HepG2 (cell line): ENCODE measurements around the gene ATRAID. TPM values are rescaled to one million over a fixed set of nuclear protein-coding genes. Genes with fewer than 3 reads are reported as not detected.

Experiments used
- AHR ChIP-seq: IDR thresholded peaks from 2 replicates; pipeline ENCODE4 v1.6.1; 2018; ENCODE audit warnings: missing genetic modification reagents, missing compliant biosample characterization
- CEBPG ChIP-seq: IDR thresholded peaks from 2 replicates; pipeline ENCODE4 v1.6.1; 2016
- CHD2 ChIP-seq: IDR thresholded peaks from 2 replicates; pipeline ENCODE4 v1.6.1; 2011; ENCODE audit warnings: low read depth, low read length, improper control_type of control experiment
- FOSL1 ChIP-seq: sonication (generic); formaldehyde crosslinking; IDR thresholded peaks from 2 replicates; pipeline ENCODE4 v1.9.0; 2021; ENCODE audit warnings: missing genetic modification reagents, borderline replicate concordance
- FOXO1 ChIP-seq: sonication (generic); formaldehyde crosslinking; IDR thresholded peaks from 2 replicates; pipeline ENCODE4 v1.4.0; 2020; ENCODE audit warnings: missing genetic modification reagents
- GABPA ChIP-seq, 2 experiments: IDR thresholded peaks; 2 replicates each; pipeline ENCODE4 v1.6.1; 2011 to 2016; ENCODE audit warnings: low read depth in 2 of 2, low read length in 1 of 2, missing biosample characterization in 1 of 2, missing genetic modification characterization in 1 of 2
- HMG20B ChIP-seq: conservative IDR thresholded peaks from 2 replicates; pipeline ENCODE4 v1.6.1; 2016; ENCODE audit warnings: missing genetic modification reagents, missing compliant biosample characterization
- KDM1A ChIP-seq: IDR thresholded peaks from 2 replicates; pipeline ENCODE4 v1.6.1; 2016; ENCODE audit warnings: missing compliant biosample characterization
- KDM3A ChIP-seq: IDR thresholded peaks from 2 replicates; pipeline ENCODE4 v1.6.1; 2018; ENCODE audit warnings: low read depth, missing compliant biosample characterization
- MBD4 ChIP-seq: IDR thresholded peaks from 2 replicates; pipeline ENCODE4 v1.6.1; 2012; ENCODE audit warnings: low read length, inconsistent platforms, borderline replicate concordance
- SCMH1 ChIP-seq: sonication (generic); formaldehyde crosslinking; IDR thresholded peaks from 2 replicates; pipeline ENCODE4 v1.9.0; 2021; ENCODE audit warnings: missing genetic modification reagents, mild to moderate bottlenecking, borderline replicate concordance
- SNAI1 ChIP-seq: sonication (generic); formaldehyde crosslinking; IDR thresholded peaks from 2 replicates; pipeline ENCODE4 v1.5.0; 2020; ENCODE audit warnings: mild to moderate bottlenecking, missing genetic modification reagents, borderline replicate concordance
- SPEN ChIP-seq: sonication (generic); formaldehyde crosslinking; IDR thresholded peaks from 2 replicates; pipeline ENCODE4 v1.5.1; 2020; ENCODE audit warnings: low read depth, mild to moderate bottlenecking, missing genetic modification reagents
- TEAD3 ChIP-seq: optimal IDR thresholded peaks from 2 replicates; pipeline ENCODE3; 2016; ENCODE audit warnings: borderline replicate concordance
- ZFX ChIP-seq: sonication (generic); formaldehyde crosslinking; IDR thresholded peaks from 2 replicates; pipeline ENCODE4 v1.4.0; 2020; ENCODE audit warnings: mild to moderate bottlenecking, low read depth, missing genetic modification reagents, moderate library complexity
- ZNF205 ChIP-seq: IDR thresholded peaks from 2 replicates; pipeline ENCODE4 v1.6.1; 2018; ENCODE audit warnings: missing biosample characterization, missing genetic modification reagents
- ZNF251 ChIP-seq: sonication (generic); formaldehyde crosslinking; IDR thresholded peaks from 2 replicates; pipeline ENCODE4 v1.9.0; 2021; ENCODE audit warnings: mild to moderate bottlenecking, missing genetic modification reagents
- ZNF33A ChIP-seq: sonication (generic); formaldehyde crosslinking; IDR thresholded peaks from 2 replicates; pipeline ENCODE4 v1.5.1; 2020; ENCODE audit warnings: missing genetic modification reagents, mild to moderate bottlenecking, moderate library complexity, borderline replicate concordance
- ZNF607 ChIP-seq: sonication (generic); formaldehyde crosslinking; IDR thresholded peaks from 2 replicates; pipeline ENCODE4 v1.5.1; 2020; ENCODE audit warnings: missing genetic modification reagents, mild to moderate bottlenecking, borderline replicate concordance
- polyA plus RNA-seq, 8 experiments: library from polyadenylated mRNA; depleted of rRNA in 3 of 8; stranded (reverse) in 7 of 8; unstranded in 1 of 8; fragments of >200 nt; fragmentation: Illumina TruSeq in 4 of 8; extraction: Trizol in 4 of 8; gene quantifications; 2 replicates each; pipeline versions ENCODE4 v1.2.1 to v1.2.3, GENCODE V29; 2011 to 2016; ENCODE audit warnings: low read depth in 4 of 8, missing spikeins in 1 of 8, mixed read lengths in 1 of 8; ENCODE audit not compliant: insufficient read depth in 1 of 8
- total RNA-seq, 5 experiments: library from RNA; depleted of rRNA; stranded (reverse); fragments of >200 nt; fragmentation: Illumina TruSeq; extraction: Trizol; gene quantifications; 2 replicates each; pipeline ENCODE4 v1.2.3, GENCODE V29; 2016; ENCODE audit warnings: low read depth in 1 of 5
- TF ChIP-seq, protein P1 (sequence below): sonication (generic); formaldehyde crosslinking; IDR thresholded peaks from 2 replicates; pipeline ENCODE4 v1.4.0; 2020; ENCODE audit warnings: mild to moderate bottlenecking, missing genetic modification reagents, borderline replicate concordance
- TF ChIP-seq, protein P2 (sequence below): sonication (generic); formaldehyde crosslinking; IDR thresholded peaks from 2 replicates; pipeline ENCODE4 v1.8.0; 2022; ENCODE audit warnings: missing genetic modification reagents, mild to moderate bottlenecking, inconsistent platforms, borderline replicate concordance
- TF ChIP-seq, protein P3 (sequence below): sonication (generic); formaldehyde crosslinking; IDR thresholded peaks from 2 replicates; pipeline ENCODE4 v1.5.0; 2020; ENCODE audit warnings: mild to moderate bottlenecking, missing genetic modification reagents

Gene ATRAID
- total and polyA plus RNA-seq, 2 of the 13 experiments (the other 11 are each of a cell fraction or from before 2014, with no cell fraction given): 207 to 382 TPM

DNA sequence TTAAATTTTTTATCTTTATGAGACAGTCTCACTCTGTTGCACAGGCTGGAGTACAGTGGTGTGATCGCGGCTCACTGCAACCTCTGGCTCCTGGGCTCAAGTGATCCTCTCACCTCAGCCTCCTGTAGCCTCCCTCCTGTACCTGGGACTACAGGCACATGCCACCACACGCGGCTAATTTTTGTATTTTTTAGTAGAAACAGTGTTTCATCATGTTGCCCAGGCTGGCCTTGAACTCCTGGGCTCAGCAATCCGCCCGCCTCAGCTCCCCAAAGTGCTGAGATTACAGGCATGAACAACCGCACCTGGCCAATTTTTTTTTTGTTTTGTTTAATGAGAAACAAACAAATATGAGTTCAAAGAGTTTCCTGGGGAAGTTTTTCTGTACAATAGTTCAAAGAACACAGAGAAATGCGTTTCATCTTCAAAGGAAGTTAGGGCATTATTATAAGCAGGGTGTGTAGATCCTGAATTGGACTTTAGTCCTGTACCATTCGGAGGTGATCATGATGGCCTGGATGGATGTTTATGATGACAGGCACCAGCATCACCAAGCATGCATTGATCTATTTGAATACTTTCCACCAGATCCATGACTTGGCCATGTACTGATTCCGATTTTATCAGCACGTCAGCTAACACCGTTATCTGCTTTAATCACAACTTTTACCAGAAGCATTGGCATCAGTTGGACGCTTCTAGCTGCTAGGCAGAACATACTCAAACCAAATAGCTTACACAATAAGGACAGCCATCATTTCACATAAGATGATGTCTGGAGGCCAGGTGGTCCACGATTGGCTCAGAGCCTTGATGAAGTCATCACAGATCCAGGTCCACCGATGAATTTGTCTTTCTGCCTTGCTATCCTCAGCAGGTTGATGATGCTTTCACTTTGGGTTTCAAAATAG lies 34.1 kb upstream of the ATRAID start (continued):
- TF ChIP-seq, protein P1, sequence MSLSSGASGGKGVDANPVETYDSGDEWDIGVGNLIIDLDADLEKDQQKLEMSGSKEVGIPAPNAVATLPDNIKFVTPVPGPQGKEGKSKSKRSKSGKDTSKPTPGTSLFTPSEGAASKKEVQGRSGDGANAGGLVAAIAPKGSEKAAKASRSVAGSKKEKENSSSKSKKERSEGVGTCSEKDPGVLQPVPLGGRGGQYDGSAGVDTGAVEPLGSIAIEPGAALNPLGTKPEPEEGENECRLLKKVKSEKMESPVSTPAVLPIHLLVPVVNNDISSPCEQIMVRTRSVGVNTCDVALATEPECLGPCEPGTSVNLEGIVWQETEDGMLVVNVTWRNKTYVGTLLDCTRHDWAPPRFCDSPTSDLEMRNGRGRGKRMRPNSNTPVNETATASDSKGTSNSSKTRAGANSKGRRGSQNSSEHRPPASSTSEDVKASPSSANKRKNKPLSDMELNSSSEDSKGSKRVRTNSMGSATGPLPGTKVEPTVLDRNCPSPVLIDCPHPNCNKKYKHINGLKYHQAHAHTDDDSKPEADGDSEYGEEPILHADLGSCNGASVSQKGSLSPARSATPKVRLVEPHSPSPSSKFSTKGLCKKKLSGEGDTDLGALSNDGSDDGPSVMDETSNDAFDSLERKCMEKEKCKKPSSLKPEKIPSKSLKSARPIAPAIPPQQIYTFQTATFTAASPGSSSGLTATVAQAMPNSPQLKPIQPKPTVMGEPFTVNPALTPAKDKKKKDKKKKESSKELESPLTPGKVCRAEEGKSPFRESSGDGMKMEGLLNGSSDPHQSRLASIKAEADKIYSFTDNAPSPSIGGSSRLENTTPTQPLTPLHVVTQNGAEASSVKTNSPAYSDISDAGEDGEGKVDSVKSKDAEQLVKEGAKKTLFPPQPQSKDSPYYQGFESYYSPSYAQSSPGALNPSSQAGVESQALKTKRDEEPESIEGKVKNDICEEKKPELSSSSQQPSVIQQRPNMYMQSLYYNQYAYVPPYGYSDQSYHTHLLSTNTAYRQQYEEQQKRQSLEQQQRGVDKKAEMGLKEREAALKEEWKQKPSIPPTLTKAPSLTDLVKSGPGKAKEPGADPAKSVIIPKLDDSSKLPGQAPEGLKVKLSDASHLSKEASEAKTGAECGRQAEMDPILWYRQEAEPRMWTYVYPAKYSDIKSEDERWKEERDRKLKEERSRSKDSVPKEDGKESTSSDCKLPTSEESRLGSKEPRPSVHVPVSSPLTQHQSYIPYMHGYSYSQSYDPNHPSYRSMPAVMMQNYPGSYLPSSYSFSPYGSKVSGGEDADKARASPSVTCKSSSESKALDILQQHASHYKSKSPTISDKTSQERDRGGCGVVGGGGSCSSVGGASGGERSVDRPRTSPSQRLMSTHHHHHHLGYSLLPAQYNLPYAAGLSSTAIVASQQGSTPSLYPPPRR (CRISPR knock-in tag): peak; percentile 90; the same call in 1 of the 2 replicates
- TF ChIP-seq ZNF205 (CRISPR knock-in tag) (peak; percentile 46; the same call in 1 of the 2 replicates), ZFX (CRISPR knock-in tag) (no peak), FOSL1 (CRISPR knock-in tag) (peak; percentile 46; the same call in 1 of the 2 replicates), CHD2 (no peak), ZNF607 (CRISPR knock-in tag) (no peak), SPEN (CRISPR knock-in tag) (peak; percentile 23), ZNF33A (CRISPR knock-in tag) (no peak), ZNF251 (CRISPR knock-in tag) (0 out of 2 replicates have a peak, but pooled peaks have one; percentile 60), MBD4 (peak; percentile 95; the same call in 1 of the 2 replicates), CEBPG (CRISPR knock-in tag) (peak; percentile 89), AHR (CRISPR knock-in tag) (no peak), SCMH1 (CRISPR knock-in tag) (no peak), GABPA (IDR thresholded peaks at IDR 0.05; ENCODE audit: low read depth, low read length) (no peak), GABPA (CRISPR knock-in tag; IDR thresholded peaks at IDR 0.05; ENCODE audit: low read depth) (peak; percentile 68; the same call in 1 of the 2 replicates), TEAD3 (CRISPR knock-in tag) (no peak), FOXO1 (CRISPR knock-in tag) (peak; percentile 90), KDM1A (CRISPR knock-in tag) (peak; percentile 81), SNAI1 (no peak), KDM3A (peak; percentile 81), HMG20B (CRISPR knock-in tag) (peak; percentile 85; the same call in 1 of the 2 replicates)
- TF ChIP-seq, protein P2, sequence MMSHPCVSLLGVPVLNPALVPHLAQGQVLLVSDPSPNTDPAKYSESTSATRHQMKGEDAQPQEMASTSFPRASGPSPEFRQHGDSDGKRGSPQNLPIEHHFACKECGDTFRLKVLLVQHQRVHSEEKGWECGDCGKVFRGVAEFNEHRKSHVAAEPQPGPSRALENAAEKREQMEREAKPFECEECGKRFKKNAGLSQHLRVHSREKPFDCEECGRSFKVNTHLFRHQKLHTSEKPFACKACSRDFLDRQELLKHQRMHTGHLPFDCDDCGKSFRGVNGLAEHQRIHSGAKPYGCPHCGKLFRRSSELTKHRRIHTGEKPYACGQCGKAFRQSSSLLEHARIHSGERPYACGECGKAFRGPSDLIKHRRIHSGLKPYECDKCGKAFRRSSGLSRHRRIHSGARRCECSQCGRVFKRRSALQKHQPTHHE (CRISPR knock-in tag): 0 out of 2 replicates have a peak, but pooled peaks have one; percentile 40
- TF ChIP-seq, protein P3, sequence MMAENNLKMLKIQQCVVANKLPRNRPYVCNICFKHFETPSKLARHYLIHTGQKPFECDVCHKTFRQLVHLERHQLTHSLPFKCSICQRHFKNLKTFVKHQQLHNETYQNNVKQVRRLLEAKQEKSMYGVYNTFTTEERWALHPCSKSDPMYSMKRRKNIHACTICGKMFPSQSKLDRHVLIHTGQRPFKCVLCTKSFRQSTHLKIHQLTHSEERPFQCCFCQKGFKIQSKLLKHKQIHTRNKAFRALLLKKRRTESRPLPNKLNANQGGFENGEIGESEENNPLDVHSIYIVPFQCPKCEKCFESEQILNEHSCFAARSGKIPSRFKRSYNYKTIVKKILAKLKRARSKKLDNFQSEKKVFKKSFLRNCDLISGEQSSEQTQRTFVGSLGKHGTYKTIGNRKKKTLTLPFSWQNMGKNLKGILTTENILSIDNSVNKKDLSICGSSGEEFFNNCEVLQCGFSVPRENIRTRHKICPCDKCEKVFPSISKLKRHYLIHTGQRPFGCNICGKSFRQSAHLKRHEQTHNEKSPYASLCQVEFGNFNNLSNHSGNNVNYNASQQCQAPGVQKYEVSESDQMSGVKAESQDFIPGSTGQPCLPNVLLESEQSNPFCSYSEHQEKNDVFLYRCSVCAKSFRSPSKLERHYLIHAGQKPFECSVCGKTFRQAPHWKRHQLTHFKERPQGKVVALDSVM: peak; percentile 99
